Measurements from ENCODE around the gene PTCSC3. TPM values are rescaled to one million over a fixed set of nuclear protein-coding genes. Genes with fewer than 3 reads are reported as not detected.

PTCSC3 gene
- total RNA-seq, 2 experiments from 2014 or later = not detected

DNA sequence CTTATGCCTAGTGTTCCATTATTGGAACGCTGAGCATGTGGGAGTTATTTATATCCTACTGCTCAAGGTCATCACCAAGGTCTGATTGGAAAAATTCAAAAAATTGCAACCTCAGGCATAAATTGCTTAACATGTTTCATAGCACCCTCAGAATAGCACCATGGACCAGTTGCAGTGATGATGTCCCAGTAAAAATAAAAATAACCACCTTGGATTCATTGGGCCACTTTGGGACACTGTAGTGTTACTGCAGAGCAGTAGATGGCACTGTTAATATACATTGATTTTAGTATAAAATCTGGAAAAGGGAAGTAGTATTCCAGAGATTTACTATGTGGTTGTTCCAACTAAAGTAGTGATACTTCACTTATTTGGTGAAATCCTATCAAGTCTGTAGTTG lies 31.0 kb upstream of the PTCSC3 start:
- no peak for DNase-seq (ENCODE audit: low spot score)
- Histone ChIP-seq H3K4me3 (ENCODE audit: low read depth, low read length, poor library complexity, severe bottlenecking) (no peak overlapping the region), H3K4me1 (ENCODE audit: insufficient read depth, low read length, poor library complexity, severe bottlenecking) (no peaks in the 10 kb centered on the region), H3K9me3 (ENCODE audit: low read length) (no peaks in the 10 kb centered on the region), H3K36me3 (ENCODE audit: insufficient read depth, low read length) (no peaks in the 10 kb centered on the region), H4K20me1 (ENCODE audit: insufficient read depth, low read length) (no peaks in the 10 kb centered on the region), H3K27ac (ENCODE audit: low read depth, low read length, poor library complexity, severe bottlenecking) (no peak overlapping the region), H3K4me2 (ENCODE audit: low read length) (no peak overlapping the region), H2AFZ (ENCODE audit: low read length) (no peak overlapping the region), H3K9me2 (ENCODE audit: insufficient read depth, low read length) (no peaks in the 10 kb centered on the region), H3K79me2 (ENCODE audit: insufficient read depth, low read depth, low read length) (no peaks in the 10 kb centered on the region)
- intact Hi-C loops (cut with micrococcal nuclease; ENCODE audit: unreplicated experiment) = no loop called here
- POLR2A ChIA-PET = no interaction called here
- no peak for TF ChIP-seq EZH2phosphoT487 (IDR thresholded peaks at IDR 0.05; ENCODE audit: borderline replicate concordance, low read depth, low read length)
- TF ChIP-seq, protein P1, sequence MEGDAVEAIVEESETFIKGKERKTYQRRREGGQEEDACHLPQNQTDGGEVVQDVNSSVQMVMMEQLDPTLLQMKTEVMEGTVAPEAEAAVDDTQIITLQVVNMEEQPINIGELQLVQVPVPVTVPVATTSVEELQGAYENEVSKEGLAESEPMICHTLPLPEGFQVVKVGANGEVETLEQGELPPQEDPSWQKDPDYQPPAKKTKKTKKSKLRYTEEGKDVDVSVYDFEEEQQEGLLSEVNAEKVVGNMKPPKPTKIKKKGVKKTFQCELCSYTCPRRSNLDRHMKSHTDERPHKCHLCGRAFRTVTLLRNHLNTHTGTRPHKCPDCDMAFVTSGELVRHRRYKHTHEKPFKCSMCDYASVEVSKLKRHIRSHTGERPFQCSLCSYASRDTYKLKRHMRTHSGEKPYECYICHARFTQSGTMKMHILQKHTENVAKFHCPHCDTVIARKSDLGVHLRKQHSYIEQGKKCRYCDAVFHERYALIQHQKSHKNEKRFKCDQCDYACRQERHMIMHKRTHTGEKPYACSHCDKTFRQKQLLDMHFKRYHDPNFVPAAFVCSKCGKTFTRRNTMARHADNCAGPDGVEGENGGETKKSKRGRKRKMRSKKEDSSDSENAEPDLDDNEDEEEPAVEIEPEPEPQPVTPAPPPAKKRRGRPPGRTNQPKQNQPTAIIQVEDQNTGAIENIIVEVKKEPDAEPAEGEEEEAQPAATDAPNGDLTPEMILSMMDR (conservative IDR thresholded peaks at IDR 0.05; ENCODE audit: low read length) = peak; percentile 54
- CTCF ChIA-PET (ENCODE audit: unreplicated experiment) = no interaction called here
- BruUV-seq (replicated peaks) = no TSS peak

DNA sequence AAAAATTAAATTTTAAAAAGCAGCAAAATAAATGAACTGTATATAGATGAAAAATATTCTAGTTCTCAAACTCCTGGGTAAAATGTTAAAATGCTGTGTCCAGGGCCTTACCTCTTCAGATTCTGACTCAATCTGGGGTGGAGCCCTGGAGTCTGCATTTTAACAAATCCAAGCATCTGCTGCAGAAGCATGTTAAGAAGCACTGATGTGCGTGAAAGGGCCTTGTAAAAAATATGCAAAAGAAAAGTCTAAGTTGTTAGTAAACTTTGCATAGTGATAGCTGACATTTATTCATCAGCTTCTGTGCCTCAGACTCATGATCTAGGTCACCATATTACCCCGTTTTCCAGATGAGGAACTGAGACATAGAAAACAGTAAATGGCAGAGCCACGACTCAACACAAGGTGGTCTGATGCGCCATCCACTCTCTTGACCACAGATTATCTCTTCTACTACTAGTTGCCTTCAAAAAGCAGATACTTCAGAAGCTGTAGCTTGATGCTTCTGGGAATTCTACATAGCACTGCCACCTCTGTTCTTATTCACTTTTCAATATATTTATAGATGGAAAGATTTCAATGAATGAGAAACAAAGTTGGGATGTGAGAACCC lies 28.0 kb upstream of the PTCSC3 start:
- Histone ChIP-seq H4K20me1 (ENCODE audit: insufficient read depth, low read length) (no peaks in the 10 kb centered on the region), H3K4me1 (ENCODE audit: insufficient read depth, low read length, poor library complexity, severe bottlenecking) (no peaks in the 10 kb centered on the region), H3K9me3 (ENCODE audit: low read length) (no peaks in the 10 kb centered on the region), H3K4me2 (ENCODE audit: low read length) (no peak overlapping the region), H2AFZ (ENCODE audit: low read length) (no peak overlapping the region), H3K36me3 (ENCODE audit: insufficient read depth, low read length) (no peaks in the 10 kb centered on the region), H3K4me3 (ENCODE audit: low read depth, low read length, poor library complexity, severe bottlenecking) (no peak overlapping the region), H3K27ac (ENCODE audit: low read depth, low read length, poor library complexity, severe bottlenecking) (no peak overlapping the region), H3K9me2 (ENCODE audit: insufficient read depth, low read length) (no peaks in the 10 kb centered on the region), H3K79me2 (ENCODE audit: insufficient read depth, low read depth, low read length) (no peaks in the 10 kb centered on the region)
- POLR2A ChIA-PET = no interaction called here
- no TSS peak for BruUV-seq (replicated peaks)
- intact Hi-C loops (cut with micrococcal nuclease; ENCODE audit: unreplicated experiment) = no loop called here
- CTCF ChIA-PET (ENCODE audit: unreplicated experiment) = no interaction called here
- TF ChIP-seq, protein P1 (conservative IDR thresholded peaks at IDR 0.05; ENCODE audit: low read length) = no peak
- TF ChIP-seq EZH2phosphoT487 (IDR thresholded peaks at IDR 0.05; ENCODE audit: borderline replicate concordance, low read depth, low read length) = no peak
- no peak for DNase-seq (ENCODE audit: low spot score)

DNA sequence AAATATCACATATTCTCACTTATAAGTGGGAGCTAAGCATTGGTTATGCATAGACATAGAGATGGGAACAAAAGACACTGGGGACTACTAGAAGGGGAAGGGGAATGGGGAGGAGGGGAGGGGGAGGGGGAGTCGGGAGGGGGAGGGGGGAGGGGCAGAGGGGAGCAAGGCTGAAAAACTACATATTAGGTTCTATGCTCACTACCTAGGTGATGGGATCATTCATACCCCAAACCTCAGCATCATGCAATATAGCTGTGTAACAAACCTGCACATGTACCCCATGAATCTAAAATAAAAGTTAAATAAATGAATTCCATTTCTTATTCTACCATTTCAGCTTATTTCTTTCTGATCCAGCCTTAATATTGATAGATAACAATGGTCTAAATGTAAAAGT lies 21.9 kb upstream of the PTCSC3 start:
- Histone ChIP-seq H3K9me2 (ENCODE audit: insufficient read depth, low read length) (no peaks in the 10 kb centered on the region), H3K79me2 (ENCODE audit: insufficient read depth, low read depth, low read length) (no peaks in the 10 kb centered on the region), H3K9me3 (ENCODE audit: low read length) (no peaks in the 10 kb centered on the region), H3K4me3 (ENCODE audit: low read depth, low read length, poor library complexity, severe bottlenecking) (no peak overlapping the region), H2AFZ (ENCODE audit: low read length) (no peak overlapping the region), H3K27ac (ENCODE audit: low read depth, low read length, poor library complexity, severe bottlenecking) (no peak overlapping the region), H4K20me1 (ENCODE audit: insufficient read depth, low read length) (no peaks in the 10 kb centered on the region), H3K36me3 (ENCODE audit: insufficient read depth, low read length) (no peaks in the 10 kb centered on the region), H3K4me2 (ENCODE audit: low read length) (no peak overlapping the region), H3K4me1 (ENCODE audit: insufficient read depth, low read length, poor library complexity, severe bottlenecking) (no peaks in the 10 kb centered on the region)
- no peak for DNase-seq (ENCODE audit: low spot score)
- no peak for TF ChIP-seq EZH2phosphoT487 (IDR thresholded peaks at IDR 0.05; ENCODE audit: borderline replicate concordance, low read depth, low read length)
- TF ChIP-seq, protein P1 (conservative IDR thresholded peaks at IDR 0.05; ENCODE audit: low read length) = no peak
- CTCF ChIA-PET (ENCODE audit: unreplicated experiment) = no interaction called here
- POLR2A ChIA-PET = no interaction called here
- no TSS peak for BruUV-seq (replicated peaks)
- intact Hi-C loops (cut with micrococcal nuclease; ENCODE audit: unreplicated experiment) = no loop called here

Measured in OCI-LY7 (cell line).